ENCODE results near the gene ADTRP.
"Not testable (repeated sequence)": the region's sequence is repeated elsewhere in the genome, so short reads cannot be mapped to it uniquely, and the experiment has no call there.

ADTRP gene

DNA sequence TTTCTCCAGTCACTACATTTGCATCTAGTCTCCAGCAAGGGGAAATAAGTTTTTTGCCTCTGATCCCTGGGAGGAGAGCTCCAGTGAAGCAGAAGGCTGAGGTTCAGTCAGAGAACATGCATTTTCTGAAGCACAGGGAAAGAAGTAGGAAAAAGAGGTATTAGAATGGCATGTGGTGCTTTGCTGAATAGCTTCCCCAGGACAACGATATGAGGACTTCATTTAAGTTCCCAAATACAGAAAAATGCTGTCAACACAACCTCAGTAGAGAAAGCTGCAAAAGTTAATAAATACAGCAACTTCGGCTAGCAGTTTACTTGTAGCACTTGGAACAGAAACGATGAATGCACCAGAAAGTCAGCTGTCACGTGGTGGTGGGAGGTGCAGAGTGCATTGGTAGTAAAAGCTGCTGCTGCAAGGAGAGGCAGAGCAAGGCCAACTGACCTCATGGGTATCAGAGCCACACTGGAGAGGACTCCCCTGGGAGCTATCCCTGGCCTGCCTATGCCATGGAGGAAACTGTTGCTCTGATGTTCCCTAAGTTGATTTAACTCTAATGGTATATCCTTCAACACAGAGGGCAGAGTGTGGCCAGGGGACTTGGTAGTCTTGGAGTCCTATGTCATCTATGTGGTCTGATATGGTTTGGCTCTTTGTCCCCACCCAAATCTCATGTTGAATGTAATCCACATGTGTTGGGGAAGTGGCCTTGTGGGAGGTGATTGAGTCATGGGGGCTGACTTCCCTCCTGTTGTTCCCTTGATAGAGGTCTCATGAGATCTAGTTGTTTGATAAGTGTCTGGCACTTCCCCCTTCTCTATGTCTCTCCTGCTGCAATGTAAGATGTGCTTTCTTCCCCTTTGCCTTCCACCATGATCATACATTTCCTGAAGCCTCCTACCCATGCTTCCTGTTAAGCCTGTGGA is 85.9 kb downstream of the ADTRP start:
- no peak for DNase-seq (ENCODE audit: low spot score)

- DNase-seq (ENCODE audit: low spot score), result no peak
Observed at GRCh38 chr6:11689847-11690246, 88.8 kb downstream of the ADTRP start.

GRCh38 chr6:11689400-11689799 is 89.2 kb downstream of the ADTRP start:
- not testable (repeated sequence) for DNase-seq (ENCODE audit: low spot score)

DNA sequence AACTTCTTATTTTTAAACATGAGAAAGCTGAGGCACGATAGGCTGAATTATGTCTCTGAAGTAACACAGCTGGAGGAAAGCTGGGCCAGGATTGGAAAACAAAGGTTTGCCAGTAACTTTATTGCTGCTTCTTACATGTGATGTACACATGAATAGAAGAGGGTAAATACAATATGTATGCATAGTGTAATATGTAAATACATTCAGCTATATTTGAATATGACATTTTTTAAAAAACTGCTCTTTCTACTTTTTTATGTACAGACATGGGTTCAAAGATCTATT is 90.2 kb downstream of the ADTRP start:
- no peak for DNase-seq (ENCODE audit: low spot score)

GRCh38 chr6:11685481-11686093 is 93.0 kb downstream of the ADTRP start:
- DNase-seq (ENCODE audit: low spot score), result peak; percentile 42

DNA sequence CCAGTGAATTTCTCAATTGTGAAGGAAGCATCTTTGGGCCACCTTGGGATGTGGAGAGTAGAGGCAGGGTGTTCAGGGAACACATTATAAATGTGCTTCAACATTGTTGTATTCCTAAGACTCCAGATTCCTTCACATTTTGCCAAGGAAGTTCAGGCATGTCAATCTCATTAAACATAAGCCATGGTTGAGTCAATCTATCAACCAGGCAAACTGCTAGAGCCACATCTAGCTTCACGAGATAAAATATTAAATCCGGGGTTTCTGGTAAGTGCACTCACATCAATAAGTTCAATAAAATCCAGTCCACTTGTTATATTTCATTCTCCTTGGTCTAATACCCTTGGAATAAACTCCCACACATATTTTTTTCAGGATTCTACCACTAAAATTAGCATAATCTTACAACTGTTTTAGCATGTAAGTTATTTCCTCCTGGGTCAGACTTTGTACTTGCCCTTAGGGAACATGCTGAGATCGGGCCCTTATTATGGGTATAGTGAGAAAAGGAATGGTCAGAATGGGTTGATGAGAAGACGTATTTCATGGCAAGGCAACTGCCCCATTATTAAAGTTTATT is 93.6 kb downstream of the ADTRP start:
- no peak for DNase-seq (ENCODE audit: low spot score)

DNA sequence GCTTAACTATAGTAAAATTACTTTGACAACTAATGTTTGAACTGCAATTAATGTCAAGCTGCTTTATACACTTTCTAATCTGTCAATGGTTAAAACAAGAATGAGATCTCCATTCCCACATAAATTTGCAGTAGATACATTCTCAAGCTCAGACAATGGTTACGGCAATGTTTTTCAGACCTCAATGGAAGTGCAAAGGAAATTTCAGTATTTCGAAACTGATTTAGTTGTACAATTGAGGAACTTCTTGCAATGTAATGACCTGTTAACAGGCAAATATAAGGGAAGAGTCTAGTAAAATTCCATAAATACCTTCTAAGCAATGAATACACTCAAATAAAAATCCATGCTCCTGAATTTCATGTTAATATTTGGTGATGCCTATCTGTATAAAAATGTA is 94.7 kb downstream of the ADTRP start:
- DNase-seq (ENCODE audit: low spot score), result no peak

DNA sequence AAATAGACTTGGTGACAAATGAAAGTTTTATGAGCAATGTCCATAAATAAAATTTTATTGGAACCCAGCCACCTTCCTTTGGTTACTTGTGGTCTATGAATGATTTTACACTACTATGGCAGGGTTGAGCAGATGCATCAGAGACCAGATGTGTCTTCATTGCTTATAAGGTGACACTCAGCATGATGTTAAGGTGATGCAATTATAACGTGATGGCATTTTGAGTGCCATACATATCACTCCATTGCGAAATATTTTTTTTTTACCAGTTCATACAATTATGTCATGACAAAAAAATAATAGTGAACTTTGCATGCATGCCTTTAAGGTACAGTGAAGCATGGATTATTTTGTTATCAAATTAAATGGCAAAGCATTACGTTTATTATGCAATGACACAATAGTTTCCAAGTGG is 96.0 kb downstream of the ADTRP start:
- DNase-seq (ENCODE audit: low spot score), result no peak

DNA sequence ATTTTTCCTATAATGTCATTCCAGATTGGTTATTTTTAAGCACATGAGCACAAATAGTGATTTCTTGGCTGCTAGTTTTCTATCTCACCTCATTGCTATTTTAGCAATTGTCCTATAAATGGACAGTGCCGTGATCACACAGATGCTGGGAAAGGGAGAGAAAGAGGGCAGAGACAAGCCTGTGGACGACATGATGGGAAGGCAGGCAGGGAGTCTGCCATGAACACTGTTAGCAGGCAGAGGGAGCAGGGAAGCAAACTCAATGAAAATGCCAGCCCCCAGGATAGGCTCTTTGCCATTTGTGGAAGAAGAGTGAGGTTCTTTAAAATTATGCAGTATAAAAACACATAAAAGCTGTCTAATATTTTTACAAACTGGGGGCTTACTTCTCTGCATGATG is 96.8 kb downstream of the ADTRP start:
- DNase-seq (ENCODE audit: low spot score), result no peak

DNA sequence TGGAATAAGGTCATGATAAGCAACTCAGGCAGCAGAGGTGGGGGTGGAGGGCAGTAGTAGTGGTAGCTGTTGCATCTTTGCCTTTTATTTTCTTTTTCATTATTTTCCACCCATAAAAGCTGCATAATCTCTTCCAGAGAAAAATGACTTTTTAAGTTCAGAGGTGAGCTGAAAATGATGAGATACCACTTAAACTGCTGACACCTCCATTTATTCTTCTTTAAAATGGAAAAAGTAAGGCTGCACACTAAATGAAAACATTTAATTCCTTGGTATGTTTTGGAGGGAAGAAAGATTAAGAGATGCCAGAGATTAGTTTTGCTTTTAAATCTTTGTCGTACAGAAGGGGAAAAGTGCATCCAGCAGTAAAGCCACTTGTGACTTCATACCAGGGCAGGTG is 97.2 kb downstream of the ADTRP start:
- DNase-seq (ENCODE audit: low spot score), result no peak

DNA sequence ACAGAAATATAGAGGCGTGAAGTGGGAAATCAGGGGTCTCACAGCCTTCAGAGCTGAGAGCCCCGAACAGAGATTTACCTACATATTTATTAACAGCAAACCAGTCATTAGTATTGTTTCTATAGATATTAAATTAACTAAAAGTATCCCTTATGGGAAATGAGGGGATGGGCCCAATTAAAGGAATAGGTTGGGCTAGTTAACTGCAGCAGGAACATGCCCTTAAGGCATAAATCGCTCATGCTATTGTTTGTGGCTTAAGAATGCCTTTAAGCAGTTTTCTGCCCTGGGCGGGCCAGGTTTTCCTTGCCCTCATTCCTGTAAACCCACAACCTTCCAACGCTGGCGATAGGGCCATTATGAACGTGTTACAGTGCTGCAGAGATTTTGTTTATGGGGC is 98.1 kb downstream of the ADTRP start:
- not testable (repeated sequence) for DNase-seq (ENCODE audit: low spot score)

- no peak for DNase-seq (ENCODE audit: low spot score)
Observed at GRCh38 chr6:11679099-11679498, 99.5 kb downstream of the ADTRP start.

DNA sequence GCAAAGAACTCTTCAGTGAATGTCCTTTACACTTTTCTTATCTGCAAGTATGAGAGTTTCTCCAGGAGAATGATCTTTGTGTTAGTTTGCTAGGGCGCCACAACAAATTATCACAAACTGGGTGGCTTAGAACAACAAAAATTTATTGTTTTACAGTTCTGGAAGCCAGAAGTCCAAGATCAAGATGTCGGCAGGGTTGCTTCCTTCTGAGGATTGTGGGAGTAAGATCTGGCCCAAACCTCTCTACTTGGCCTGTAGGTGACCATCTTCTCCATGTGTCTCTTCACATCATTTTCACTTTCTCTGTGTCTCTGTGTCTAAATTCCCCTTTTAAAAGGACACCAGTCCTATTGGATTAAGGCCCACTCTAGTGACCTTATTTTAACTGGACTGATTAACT is 103.0 kb downstream of the ADTRP start:
- DNase-seq (ENCODE audit: low spot score), result no peak

- no peak for DNase-seq (ENCODE audit: low spot score)
Observed at GRCh38 chr6:11672669-11673068, 105.9 kb downstream of the ADTRP start.

GRCh38 chr6:11672256-11672655 is 106.3 kb downstream of the ADTRP start:
- no peak for DNase-seq (ENCODE audit: low spot score)

- DNase-seq (ENCODE audit: low spot score), result no peak
Observed at GRCh38 chr6:11669696-11670095, 108.9 kb downstream of the ADTRP start.

- no peak for DNase-seq (ENCODE audit: low spot score)
Observed at GRCh38 chr6:11668455-11668854, 110.1 kb downstream of the ADTRP start.

GRCh38 chr6:11667876-11668275 is 110.7 kb downstream of the ADTRP start:
- DNase-seq (ENCODE audit: low spot score), result no peak

- DNase-seq (ENCODE audit: low spot score), result no peak
Observed at GRCh38 chr6:11665604-11666326, 112.8 kb downstream of the ADTRP start.
